NCI-H1417 treated with DMSO at 0.1 percent for 48 hours (cell line): ENCODE data around the gene MOCS1.

Experiments
- DNase-seq: peaks from one replicate; lab custom pipeline; 2025; lab: John Stamatoyannopoulos, UW

The MOCS1 gene

GRCh38 chr6:39902786-39903465 lies 31.3 kb downstream of the MOCS1 start:
- DNase-seq = no peak

GRCh38 chr6:39902136-39902535 lies 32.1 kb downstream of the MOCS1 start:
- DNase-seq = no peak

- no peak for DNase-seq
Observed at GRCh38 chr6:39901670-39902069, 32.6 kb downstream of the MOCS1 start.

GRCh38 chr6:39901116-39901655 lies 33.1 kb downstream of the MOCS1 start:
- DNase-seq = no peak

- no peak for DNase-seq
Observed at GRCh38 chr6:39899554-39900295, 34.5 kb downstream of the MOCS1 start.

- DNase-seq = no peak
Observed at GRCh38 chr6:39898625-39899024, 35.6 kb downstream of the MOCS1 start.

- DNase-seq = no peak
Observed at GRCh38 chr6:39897698-39898097, 36.6 kb downstream of the MOCS1 start.

GRCh38 chr6:39896701-39897100 lies 37.6 kb downstream of the MOCS1 start:
- no peak for DNase-seq

GRCh38 chr6:39893286-39893685 lies 41.0 kb downstream of the MOCS1 start:
- no peak for DNase-seq

GRCh38 chr6:39892490-39893129 lies 41.7 kb downstream of the MOCS1 start:
- DNase-seq = no peak

GRCh38 chr6:39891976-39892375 lies 42.3 kb downstream of the MOCS1 start:
- DNase-seq = no peak

- no peak for DNase-seq
Observed at GRCh38 chr6:39891353-39891752, 42.9 kb downstream of the MOCS1 start.

GRCh38 chr6:39889229-39889628 lies 45.0 kb downstream of the MOCS1 start:
- DNase-seq = no peak

GRCh38 chr6:39887692-39888450 lies 46.4 kb downstream of the MOCS1 start:
- no peak for DNase-seq

GRCh38 chr6:39886871-39887270 lies 47.4 kb downstream of the MOCS1 start:
- no peak for DNase-seq

- no peak for DNase-seq
Observed at GRCh38 chr6:39885691-39886090, 48.6 kb downstream of the MOCS1 start.

- no peak for DNase-seq
Observed at GRCh38 chr6:39884696-39885095, 49.6 kb downstream of the MOCS1 start.

GRCh38 chr6:39882531-39882899 lies 51.7 kb downstream of the MOCS1 start:
- DNase-seq = no peak

- DNase-seq = no peak
Observed at GRCh38 chr6:39881851-39882530, 52.3 kb downstream of the MOCS1 start.

- DNase-seq = no peak
Observed at GRCh38 chr6:39880594-39880993, 53.7 kb downstream of the MOCS1 start.

GRCh38 chr6:39879535-39879934 lies 54.7 kb downstream of the MOCS1 start:
- DNase-seq = no peak

GRCh38 chr6:39876826-39877225 lies 57.4 kb downstream of the MOCS1 start:
- no peak for DNase-seq
